Tibial nerve (tissue), 4 donors: Measurements from ENCODE around the gene HYDIN. TPM values are rescaled to one million over a fixed set of nuclear protein-coding genes. Genes with fewer than 3 reads are reported as not detected.

Experiments
- DNase-seq, 2 donors: peaks; one replicate each; pipeline ENCODE4 v3.0.0-alpha.2; 2019; ENCODE audit warnings: low spot score in 2 of 2
- H3K27ac ChIP-seq, 4 donors: fragments of 200-600 bp; sonication (generic) in 3 of 4; one replicate each; pipeline ENCODE4 v1.5.1; 2017 to 2019; ENCODE audit warnings: mild to moderate bottlenecking in 1 of 4
- H3K27me3 ChIP-seq, 2 donors: fragments of 200-600 bp; sonication (generic) in 1 of 2; one replicate each; pipeline versions ENCODE4 v1.5.1 to v1.6.0; 2017 to 2019
- H3K36me3 ChIP-seq, 3 donors: fragments of 200-600 bp; sonication (generic); one replicate each; pipeline ENCODE4 v1.5.1; 2018 to 2019
- H3K4me1 ChIP-seq, 4 donors: fragments of 200-600 bp; sonication (generic) in 3 of 4; one replicate each; pipeline ENCODE4 v1.5.1; 2017 to 2019
- H3K4me3 ChIP-seq, 4 donors: fragments of 200-600 bp; sonication (generic) in 3 of 4; one replicate each; pipeline ENCODE4 v1.5.1; 2017 to 2019; ENCODE audit warnings: mild to moderate bottlenecking in 1 of 4, moderate library complexity in 1 of 4
- H3K9me3 ChIP-seq, 4 donors: fragments of 200-600 bp; sonication (generic) in 3 of 4; one replicate each; pipeline ENCODE4 v1.5.1; 2017 to 2019
- EP300 ChIP-seq, 2 donors: sonication (generic); formaldehyde crosslinking; IDR thresholded peaks; one replicate each; pipeline ENCODE4 v1.6.1; 2017; ENCODE audit warnings: antibody characterized with exemption in 2 of 2, mild to moderate bottlenecking in 1 of 2
- POLR2A ChIP-seq, 2 donors: fragments of 450-650 bp; IDR thresholded peaks; one replicate each; pipeline ENCODE4 v1.6.1; 2017; ENCODE audit warnings: antibody characterized with exemption in 2 of 2, mild to moderate bottlenecking in 2 of 2, moderate library complexity in 2 of 2
- WGBS, 2 donors: methylation state at CpG; one replicate each; pipeline ENCODE4 v1.1.5; 2018; 5-methylcytosine and 5-hydroxymethylcytosine counted together
- small RNA-seq: library from RNA; depleted of rRNA; stranded (forward); fragments of <200 nt; gene quantifications from one replicate; pipeline ENCODE3, GENCODE V24; 2016
- total RNA-seq, 4 donors: library from RNA; depleted of rRNA; stranded (reverse); fragments of >200 nt; gene quantifications; one replicate each; pipeline ENCODE4 v1.1.0, GENCODE V29; 2016
- TF ChIP-seq, protein P1 (sequence below), 5 experiments: fragments of 200-600 bp in 3 of 5; fragments of 450-650 bp in 2 of 5; sonication (generic) in 3 of 5; IDR thresholded peaks; one replicate each; pipeline ENCODE4 v1.5.1; 2016 to 2019; ENCODE audit warnings: antibody characterized with exemption in 5 of 5, mild to moderate bottlenecking in 3 of 5, moderate library complexity in 2 of 5

Gene HYDIN
- total RNA-seq, 4 donors from 2014 or later, result 0.21 to 3.1 (median 0.91) TPM

- Histone ChIP-seq H3K36me3 (peaks cover 0 to 75% (median 4%) of the 10 kb centered on the region in 3 donors), H3K27ac (no peak overlapping the region), H3K4me1 (peaks cover 0 to 5% (median 0%) of the 10 kb centered on the region in 4 donors), H3K27me3 (no peaks in the 10 kb centered on the region), H3K4me3 (no peak overlapping the region), H3K9me3 (no peaks in the 10 kb centered on the region)
- DNase-seq, result no peak
- TF ChIP-seq, protein P1, sequence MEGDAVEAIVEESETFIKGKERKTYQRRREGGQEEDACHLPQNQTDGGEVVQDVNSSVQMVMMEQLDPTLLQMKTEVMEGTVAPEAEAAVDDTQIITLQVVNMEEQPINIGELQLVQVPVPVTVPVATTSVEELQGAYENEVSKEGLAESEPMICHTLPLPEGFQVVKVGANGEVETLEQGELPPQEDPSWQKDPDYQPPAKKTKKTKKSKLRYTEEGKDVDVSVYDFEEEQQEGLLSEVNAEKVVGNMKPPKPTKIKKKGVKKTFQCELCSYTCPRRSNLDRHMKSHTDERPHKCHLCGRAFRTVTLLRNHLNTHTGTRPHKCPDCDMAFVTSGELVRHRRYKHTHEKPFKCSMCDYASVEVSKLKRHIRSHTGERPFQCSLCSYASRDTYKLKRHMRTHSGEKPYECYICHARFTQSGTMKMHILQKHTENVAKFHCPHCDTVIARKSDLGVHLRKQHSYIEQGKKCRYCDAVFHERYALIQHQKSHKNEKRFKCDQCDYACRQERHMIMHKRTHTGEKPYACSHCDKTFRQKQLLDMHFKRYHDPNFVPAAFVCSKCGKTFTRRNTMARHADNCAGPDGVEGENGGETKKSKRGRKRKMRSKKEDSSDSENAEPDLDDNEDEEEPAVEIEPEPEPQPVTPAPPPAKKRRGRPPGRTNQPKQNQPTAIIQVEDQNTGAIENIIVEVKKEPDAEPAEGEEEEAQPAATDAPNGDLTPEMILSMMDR (IDR thresholded peaks at IDR 0.05), result no peak
- TF ChIP-seq EP300 (IDR thresholded peaks at IDR 0.05) (no peak), POLR2A (IDR thresholded peaks at IDR 0.05) (no peak)
- 91 to 93% methylated on average over 10 of the region's 10 CpGs for WGBS, 2 donors
Measured at GRCh38 chr16:70764632-70765031, 465.9 kb downstream of the HYDIN start.

GRCh38 chr16:70760221-70760620 is 470.3 kb downstream of the HYDIN start:
- Histone ChIP-seq H3K36me3 (peaks cover 0 to 82% (median 4%) of the 10 kb centered on the region in 3 donors), H3K27ac (no peak overlapping the region)

GRCh38 chr16:70759666-70760065 is 470.9 kb downstream of the HYDIN start:
- H3K27me3 ChIP-seq, result no peaks in the 10 kb centered on the region
- H3K36me3 ChIP-seq, result peaks cover 0 to 78% (median 4%) of the 10 kb centered on the region in 3 donors
- TF ChIP-seq POLR2A (IDR thresholded peaks at IDR 0.05) (no peak), EP300 (IDR thresholded peaks at IDR 0.05) (no peak)
- TF ChIP-seq, protein P1 (IDR thresholded peaks at IDR 0.05), result no peak
- no peak overlapping the region for H3K27ac ChIP-seq
- no peaks in the 10 kb centered on the region for H3K9me3 ChIP-seq
- DNase-seq, result no peak
- no peak overlapping the region for H3K4me3 ChIP-seq
- WGBS, 2 donors, result 90 to 91% methylated on average over 9 of the region's 9 CpGs
- H3K4me1 ChIP-seq, result peaks cover 0 to 22% (median 0%) of the 10 kb centered on the region in 4 donors

More at GRCh38 chr16:70760221-70760620, 470.3 kb downstream of the HYDIN start:
- 71 to 75% methylated on average over 3 of the region's 3 CpGs for WGBS, 2 donors
- Histone ChIP-seq H3K9me3 (no peaks in the 10 kb centered on the region), H3K4me3 (no peak overlapping the region), H3K4me1 (peaks cover 0 to 16% (median 0%) of the 10 kb centered on the region in 4 donors), H3K27me3 (no peaks in the 10 kb centered on the region)
- DNase-seq, result no peak
- TF ChIP-seq EP300 (IDR thresholded peaks at IDR 0.05) (no peak), POLR2A (IDR thresholded peaks at IDR 0.05) (no peak)
- TF ChIP-seq, protein P1 (IDR thresholded peaks at IDR 0.05), result no peak

DNA sequence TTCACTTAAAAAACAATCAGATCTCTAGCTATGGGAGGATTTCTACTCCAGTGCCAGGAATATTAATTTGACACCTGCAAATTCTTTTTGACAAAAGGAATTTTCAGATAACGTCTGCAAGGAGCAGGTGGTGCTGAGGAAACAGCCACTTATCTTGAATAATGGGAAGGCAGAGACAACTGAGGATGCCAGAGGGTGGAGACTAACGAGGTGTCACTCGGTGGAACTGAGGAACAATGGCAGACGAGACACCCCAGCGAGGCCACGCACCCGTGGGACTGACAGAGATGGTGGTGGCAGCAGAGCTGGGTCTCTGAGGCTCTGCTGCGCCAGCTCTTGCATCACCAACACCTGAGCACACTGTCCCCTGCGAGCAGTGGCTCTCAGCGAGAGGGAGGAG is 471.7 kb downstream of the HYDIN start:
- 82 to 85% methylated on average over 10 of the region's 10 CpGs for WGBS, 2 donors
- Histone ChIP-seq H3K27me3 (no peaks in the 10 kb centered on the region), H3K9me3 (no peaks in the 10 kb centered on the region), H3K4me3 (no peak overlapping the region), H3K36me3 (peaks cover 0 to 78% (median 4%) of the 10 kb centered on the region in 3 donors), H3K27ac (no peak overlapping the region), H3K4me1 (peaks cover 0 to 30% (median 0%) of the 10 kb centered on the region in 4 donors)
- no peak for TF ChIP-seq EP300 (IDR thresholded peaks at IDR 0.05)
- TF ChIP-seq, protein P1 (IDR thresholded peaks at IDR 0.05), result no peak
- no peak for TF ChIP-seq POLR2A (IDR thresholded peaks at IDR 0.05)
- DNase-seq, result no peak

Small RNA genes lying within 50 kb of the gene (small RNA-seq; reads per million reads assigned to genes)
- not detected for gene RNU6ATAC25P

Other genes with a start within 250 kb of the HYDIN start
- gene CMTR2, start 58.7 kb upstream of the HYDIN start, total RNA-seq, result 10 to 100 TPM; 17.1 to 31.4 (median 22.2) TPM
- 10 to 100 TPM in 2 of 4 donors, 1 to 10 TPM in 2; 3.5 to 24.7 (median 11.3) TPM for gene CALB2, start 128.0 kb upstream of the HYDIN start, total RNA-seq
- gene TLE7, start 211.3 kb upstream of the HYDIN start, total RNA-seq, result not detected
- 10 to 100 TPM in 2 of 4 donors, 1 to 10 TPM in 2; 5.5 to 14.4 (median 11.0) TPM for gene ZNF23, start 231.5 kb upstream of the HYDIN start, total RNA-seq